Right lobe of liver (tissue), 4 donors: ENCODE results near the gene NOS1AP.

Experiments
- CTCF ChIP-seq, 4 donors: fragments of 200-600 bp in 3 of 4; fragments of 450-650 bp in 1 of 4; IDR thresholded peaks; one replicate each; pipeline versions ENCODE4 v1.5.1 to v1.8.0; 2016 to 2022; ENCODE audit warnings: antibody characterized with exemption in 4 of 4, mild to moderate bottlenecking in 2 of 4
- POLR2A ChIP-seq: fragments of 450-650 bp; IDR thresholded peaks from one replicate; pipeline ENCODE4 v1.6.1; 2017; ENCODE audit warnings: antibody characterized with exemption, mild to moderate bottlenecking
- donor health status: DM: no; HTN: no; CAD: no.
- donor health status: DM: no; HTN: no; CAD: no.
- donor health status: DM: no; HTN: yes; CAD: no.

GRCh38 chr1:162070825-162071224 lies 1.3 kb downstream of the NOS1AP start:
- TF ChIP-seq CTCF (IDR thresholded peaks at IDR 0.05) (no peak), POLR2A (no peak)
